Stimulated activated CD8-positive, alpha-beta memory T cell treated with anti-CD3 and anti-CD28 coated beads, Interleukin-12 subunit alpha, Interleukin-12 subunit beta, amount 100 ng/mL, for 4 hours (primary cell): ENCODE data around the gene KCNJ9.
"Not testable (repeated sequence)": the region's sequence is repeated elsewhere in the genome, so short reads cannot be mapped to it uniquely, and the experiment has no call there.

Experiments used
- DNase-seq: peaks from one replicate; pipeline ENCODE4 v3.0.0-alpha.2; 2020; ENCODE audit warnings: low read depth

Gene KCNJ9

DNA sequence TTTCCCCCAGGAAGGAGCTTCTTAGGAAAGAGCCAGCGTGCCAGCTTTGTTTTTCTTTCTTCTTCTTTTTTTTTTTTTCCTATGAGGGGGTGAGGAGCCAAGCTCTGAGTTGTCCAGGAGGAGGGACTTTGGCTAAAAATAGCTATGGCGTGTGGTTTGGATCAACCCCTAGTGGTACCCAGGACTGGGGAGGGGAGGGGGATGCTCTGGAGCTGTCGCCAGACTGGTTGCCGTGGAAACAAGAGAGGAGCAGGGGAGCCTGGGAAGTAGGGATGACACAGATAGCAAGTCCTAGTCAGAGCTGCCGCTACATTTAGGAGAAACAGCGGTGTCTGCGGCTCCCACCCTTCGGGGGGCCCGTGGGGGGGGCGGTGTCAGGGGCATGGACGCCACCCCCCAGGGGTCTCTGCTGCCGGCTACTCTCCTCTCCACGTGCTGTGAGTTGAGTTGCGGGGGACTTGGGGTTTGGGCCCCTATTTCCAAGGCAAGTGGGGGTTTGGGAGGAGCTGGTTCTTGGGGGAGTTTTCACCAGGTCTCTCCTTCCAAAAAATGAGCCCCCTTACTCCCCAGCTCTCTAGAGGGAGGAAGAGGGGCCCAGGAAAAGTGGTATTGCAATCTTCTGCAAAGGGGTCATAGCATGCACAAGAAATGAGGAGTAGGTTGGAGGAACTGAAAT, at the start of gene KCNJ9:
KCNJ9 (plus strand) TSS at position 278 of the 676 bp plus-strand sequence. CDS start 2,493 bp downstream, outside the sequence.
- DNase-seq, result no peak

DNA sequence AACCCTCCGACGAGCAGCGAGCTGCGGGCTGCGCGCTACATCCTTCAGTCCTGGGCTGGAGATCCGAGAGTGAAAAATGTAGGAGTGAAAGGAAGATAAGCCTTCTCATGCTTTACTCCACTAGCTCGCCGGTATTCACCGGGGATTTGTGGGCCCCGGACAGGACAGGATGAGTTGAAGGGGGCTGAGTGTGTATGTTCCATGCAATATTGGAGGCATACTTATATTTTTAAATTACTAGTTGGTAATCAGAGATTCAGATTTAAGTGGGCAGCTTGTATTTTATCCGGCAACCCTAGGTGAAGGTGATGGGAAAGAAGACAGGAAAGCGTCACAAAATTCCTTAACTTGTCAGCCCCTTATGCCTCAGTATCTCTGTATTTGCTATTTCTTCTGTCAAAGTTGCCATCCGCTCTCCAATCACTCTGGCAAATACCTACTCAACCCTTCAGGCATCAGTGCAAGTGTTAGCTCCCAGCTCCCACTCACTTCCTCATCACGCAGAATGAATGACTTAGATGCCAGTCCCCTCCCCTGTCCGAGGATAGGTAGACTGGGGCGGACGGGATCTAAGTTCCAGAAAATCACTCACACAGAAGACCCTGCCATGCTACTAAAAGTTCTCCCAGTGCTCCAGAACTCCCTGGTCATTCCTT, 49.0 kb upstream of the KCNJ9 start:
- DNase-seq, result no peak

DNA sequence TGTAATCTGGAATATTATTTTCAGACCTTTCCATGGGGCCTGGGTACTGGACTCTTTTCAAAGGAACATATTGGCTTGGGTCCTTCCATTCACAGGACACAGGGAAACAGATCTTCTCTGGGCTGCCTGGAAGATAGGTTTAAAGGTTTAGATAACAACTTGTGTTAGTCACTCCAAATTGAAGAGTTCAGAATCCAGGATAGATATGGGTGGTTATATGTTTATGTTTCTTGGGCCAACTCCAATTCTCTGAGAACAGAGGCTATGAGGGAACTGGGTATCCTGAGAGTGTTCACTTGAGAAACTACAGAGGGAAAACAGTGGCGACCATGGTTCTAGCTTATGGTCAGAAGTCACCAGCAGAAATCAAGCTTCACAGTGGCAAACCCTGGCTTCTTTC, 40.9 kb upstream of the KCNJ9 start:
- DNase-seq, result no peak

DNA sequence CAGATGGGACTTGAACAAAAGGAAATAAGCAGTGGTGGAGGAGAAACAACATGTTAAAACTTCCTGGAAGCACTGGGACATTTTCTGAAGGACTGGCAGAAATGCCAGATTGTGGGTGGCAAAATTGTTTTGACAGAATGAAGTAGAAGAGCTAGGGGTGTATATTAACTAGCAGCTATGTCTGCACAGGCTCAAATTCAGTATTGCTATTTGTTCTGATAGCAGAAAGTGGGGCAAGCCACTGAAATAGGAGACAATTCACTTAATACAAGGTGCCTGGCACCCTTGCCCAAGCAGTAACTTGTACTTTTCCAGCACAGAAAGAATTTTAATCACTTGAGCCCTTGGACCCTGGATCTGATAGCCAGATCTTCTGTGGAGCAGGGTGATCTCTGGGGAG, 37.8 kb upstream of the KCNJ9 start:
- no peak for DNase-seq

DNA sequence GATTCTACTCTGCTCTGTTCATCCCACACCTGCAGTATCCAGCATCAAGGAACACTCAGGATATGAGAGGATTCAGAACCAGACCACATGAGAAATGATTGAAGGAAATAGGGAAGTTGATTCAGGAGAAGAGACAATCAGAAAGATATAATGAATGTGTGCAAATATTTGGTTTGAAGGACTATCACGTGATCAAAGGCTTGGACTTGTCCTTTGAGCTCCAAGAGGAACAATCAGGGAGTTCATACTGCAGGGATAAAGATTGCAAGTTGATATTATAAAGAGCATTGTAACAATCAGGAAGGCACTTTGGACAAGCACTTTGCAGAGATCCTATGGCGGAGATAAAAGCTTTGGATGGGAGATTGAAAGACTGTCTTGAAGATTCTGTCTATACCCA, 35.7 kb upstream of the KCNJ9 start:
- no peak for DNase-seq

DNA sequence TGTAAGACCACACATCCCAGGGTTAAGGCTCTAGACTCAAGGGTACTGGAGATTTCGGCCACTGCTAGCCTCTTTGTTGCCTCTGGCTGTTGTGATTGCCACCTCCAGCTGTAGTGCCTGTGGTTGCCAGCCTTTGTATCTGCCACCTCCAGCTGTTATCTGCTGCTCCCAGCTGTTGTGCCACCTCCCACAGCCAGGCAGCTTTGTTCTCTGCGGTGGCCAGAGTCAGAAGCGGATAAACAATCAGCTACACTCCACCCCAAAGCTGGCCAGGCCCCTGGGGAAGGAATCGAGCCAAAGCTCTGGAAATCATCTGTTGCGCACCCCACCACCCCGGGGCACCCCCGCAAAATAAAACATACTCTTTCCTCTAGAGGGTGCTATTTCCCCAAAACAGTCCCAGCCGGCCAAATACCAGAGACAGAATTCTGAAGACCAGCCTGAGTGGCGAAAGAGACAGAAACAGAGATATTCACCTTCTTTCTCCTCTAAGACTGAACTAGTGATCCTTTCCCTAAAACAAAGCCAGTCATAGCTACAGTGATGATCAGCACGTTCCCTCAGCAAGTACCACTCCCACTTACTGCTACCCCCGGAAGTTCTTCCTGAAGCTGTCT, 34.7 kb upstream of the KCNJ9 start:
- DNase-seq, result no peak

DNA sequence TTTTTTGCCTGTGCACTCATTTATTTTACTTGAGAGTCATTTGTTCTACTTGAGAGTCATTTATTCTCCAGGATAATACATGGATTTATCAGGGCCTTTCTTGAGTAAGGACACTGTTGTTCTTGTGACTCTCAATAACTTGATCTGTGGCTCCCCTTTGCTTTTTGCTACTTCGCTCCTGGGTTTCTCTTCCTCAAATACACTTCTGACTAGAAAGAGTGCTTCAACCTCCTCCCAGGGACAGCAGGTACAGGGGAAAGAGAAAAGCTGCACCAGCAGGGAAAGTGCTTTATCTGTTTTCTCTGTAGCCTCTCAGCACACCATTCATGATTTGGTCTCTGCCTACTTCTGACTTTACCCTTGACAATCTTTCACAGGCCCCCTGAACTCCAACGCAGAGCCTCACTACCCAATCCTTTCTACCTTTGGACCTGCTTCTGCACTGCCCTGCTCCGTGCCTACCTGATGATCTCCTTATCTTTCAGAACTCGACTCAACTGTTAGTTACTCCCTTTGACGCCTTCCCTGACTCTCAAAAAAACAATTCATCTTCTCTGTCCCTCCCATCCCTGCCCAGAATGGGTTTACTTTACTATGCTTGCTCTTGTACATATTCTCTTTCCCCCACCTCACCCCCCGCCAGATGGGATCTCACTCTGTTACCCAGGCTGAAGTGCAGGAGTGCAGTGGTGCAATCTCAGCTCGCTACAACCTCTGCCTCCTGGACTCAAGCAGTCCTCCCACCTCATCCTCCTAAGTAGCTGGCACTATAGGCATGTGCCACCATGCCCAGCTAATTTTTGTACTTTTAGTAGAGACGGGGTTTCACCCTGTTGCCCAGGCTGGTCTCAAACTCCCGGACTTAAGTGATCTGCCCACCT, 34.0 kb upstream of the KCNJ9 start:
- DNase-seq, result no peak

DNA sequence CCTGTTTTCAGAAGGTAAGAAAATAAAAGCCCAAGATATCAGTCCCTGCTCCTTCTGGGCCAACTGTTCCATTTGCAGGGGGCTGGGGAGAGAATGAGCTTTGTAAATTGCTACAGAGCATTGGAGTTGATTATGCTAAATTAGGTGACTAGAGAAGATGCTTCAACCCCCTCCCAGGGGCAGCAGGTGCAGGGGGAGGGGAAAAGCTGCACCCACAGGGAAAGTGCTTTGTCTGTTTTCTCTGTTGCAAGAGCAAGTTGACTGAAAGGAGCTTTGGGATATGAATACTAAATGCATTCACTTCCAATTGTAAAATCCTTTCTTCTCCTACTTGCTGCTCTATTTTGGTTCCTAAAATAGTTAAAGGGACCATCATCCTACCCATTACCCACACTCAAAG, 33.0 kb upstream of the KCNJ9 start:
- DNase-seq, result no peak

DNA sequence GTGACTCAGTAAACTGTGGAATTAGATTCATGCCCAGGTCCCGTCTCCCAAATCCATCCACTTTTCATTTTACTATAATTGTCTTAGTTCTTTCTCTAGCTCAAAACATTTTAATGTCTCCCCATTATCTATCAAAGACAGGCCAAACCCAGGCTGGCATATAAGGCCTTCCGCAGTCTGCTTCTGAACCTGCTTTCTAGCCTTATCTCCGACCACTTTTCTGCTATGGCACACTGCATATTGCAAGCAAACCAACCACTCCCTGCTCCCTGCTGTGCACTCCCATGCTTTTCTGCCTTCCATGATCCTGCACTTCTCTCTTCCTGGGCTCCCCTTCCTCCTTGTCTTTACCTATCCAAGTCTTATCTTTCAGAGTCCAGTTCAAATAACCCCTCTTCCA, 32.2 kb upstream of the KCNJ9 start:
- DNase-seq, result no peak

DNA sequence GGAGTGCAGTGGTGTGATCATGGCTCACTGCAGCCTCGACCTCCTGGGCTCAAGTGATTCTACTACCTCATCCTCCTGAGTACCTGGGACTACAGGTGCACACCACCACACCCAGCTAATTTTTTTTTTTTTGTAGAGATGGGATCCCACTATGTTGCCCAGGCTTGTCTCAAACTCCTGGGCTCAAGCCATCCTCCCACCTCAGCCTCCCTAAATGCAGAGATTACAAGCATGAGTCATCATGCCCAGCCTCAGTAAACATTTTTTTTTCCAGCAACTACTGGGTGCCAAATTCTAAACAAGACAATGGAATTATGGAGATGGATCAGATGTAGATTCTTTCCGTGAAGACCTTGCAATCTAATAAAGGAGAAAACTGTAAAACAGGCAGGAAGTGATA, 31.2 kb upstream of the KCNJ9 start:
- DNase-seq, result not testable (repeated sequence)

DNA sequence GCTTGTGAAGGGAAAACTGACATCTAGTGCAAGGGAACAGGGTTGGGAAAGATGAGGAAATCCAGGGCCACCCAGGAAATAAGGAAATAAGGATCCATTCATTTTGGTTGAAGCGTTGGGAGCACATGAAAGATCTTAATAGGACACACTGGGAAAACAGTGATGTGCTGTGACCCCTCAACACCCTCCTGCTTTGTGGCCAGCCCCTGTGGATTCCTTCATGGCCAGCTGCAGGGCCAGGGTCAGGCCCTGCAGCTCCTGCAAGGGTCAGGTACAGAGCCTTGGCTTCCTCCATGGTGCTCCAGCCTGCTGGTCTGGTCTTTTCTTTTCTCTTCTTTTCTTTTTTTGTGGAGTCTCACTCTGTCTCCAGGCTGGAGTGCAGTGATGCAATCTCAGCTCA, 30.7 kb upstream of the KCNJ9 start:
- no peak for DNase-seq

DNA sequence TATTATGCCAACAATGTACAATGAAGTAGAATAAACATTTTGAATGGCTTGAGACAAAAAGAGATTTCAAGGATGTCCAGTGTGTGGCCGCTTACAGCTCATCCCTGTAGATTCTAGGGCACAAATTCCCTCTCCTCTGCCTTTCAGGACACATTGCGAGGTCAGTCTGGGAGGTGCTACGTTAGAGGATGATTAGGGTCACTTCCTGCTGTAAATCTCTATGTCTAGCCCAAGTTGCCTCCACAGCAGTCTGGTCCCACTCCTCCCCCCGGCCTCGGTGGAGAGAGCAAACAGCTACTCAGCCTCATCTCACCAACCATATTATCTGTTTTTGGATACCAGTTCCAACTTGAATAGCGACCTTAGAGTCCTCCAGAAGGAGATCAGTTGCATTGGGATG, 28.4 kb upstream of the KCNJ9 start:
- no peak for DNase-seq

DNA sequence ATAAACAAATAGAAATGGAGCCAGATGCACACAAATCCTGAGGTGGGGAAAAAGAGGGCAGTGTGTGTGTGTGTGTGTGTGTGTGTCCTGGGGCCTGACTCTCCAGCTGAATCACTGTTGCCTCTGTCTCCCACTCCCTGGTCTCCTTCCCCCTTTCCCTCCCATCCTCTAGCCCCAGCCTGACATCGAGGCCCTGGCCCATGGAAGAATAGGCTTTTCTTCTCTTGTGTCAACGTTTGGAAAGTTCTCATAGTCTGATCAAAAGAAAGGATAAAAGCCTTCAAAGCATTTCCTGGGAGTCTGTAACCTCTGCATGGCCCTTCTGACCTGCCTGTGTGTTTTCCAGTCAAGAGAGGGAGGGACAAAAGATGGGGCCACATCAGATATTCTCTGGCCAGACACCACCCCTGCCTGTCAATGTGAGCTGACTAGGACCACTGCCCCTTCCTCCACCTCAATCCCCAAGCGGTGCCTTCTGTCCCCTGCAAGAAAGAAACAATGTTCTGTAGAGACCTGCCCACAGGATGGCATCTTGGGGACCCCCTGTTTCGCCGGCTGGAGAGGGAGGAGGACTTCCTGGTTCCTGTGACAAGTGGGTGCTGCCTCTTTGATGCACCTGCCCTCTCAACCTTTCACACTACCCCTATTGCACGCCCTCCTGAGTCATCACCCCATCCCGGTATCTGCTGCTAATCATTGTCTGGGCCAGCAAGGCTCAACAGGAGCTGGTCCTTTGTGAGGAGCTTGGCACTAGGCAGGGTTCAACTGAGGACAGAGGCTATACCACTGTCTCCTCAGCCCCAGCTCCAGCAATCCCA, 27.6 kb upstream of the KCNJ9 start:
- no peak for DNase-seq

DNA sequence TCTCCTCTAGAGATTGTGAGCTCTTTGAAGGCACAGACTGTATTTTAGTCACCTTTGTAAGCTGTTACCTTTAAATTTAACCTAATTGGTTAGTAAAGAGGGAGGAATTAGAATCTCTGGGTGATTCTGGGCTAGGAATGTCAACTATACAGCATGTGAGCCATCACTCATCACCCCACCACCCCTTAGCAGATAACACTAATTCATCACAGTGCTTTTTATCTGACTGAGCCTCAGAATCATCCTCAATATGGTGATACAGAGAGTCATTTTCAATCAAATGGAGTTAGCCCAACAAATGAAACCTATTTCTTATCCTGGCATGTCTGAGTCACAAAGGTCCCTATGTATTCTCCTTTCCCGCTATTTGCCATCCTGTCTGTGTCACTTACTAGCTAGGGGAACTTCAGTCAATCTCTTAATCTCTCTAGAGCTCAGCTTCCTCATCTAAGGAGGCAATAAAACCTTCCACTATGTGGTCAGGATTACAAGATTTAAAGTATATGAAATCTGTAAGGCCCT, 24.6 kb upstream of the KCNJ9 start:
- DNase-seq, result no peak

DNA sequence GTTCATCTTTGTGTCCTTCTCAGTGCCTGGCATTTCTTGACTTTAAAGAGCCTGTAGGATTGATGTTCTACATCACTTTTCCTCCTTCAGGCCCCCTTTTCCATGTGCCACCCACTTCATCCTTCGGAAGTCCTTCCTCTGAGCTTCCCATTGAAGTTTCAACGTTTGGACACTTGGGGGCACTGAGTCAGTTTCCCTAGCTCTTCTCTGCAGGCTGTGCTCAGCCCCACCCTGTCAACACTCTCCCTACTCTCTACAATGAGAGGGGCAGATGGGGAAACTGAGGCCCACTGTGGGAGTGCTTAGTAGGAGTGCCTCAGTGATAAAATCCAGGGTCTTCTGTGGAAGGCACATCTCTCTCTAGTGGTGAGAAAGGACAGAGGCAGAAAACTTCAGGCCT, 23.3 kb upstream of the KCNJ9 start:
- no peak for DNase-seq

DNA sequence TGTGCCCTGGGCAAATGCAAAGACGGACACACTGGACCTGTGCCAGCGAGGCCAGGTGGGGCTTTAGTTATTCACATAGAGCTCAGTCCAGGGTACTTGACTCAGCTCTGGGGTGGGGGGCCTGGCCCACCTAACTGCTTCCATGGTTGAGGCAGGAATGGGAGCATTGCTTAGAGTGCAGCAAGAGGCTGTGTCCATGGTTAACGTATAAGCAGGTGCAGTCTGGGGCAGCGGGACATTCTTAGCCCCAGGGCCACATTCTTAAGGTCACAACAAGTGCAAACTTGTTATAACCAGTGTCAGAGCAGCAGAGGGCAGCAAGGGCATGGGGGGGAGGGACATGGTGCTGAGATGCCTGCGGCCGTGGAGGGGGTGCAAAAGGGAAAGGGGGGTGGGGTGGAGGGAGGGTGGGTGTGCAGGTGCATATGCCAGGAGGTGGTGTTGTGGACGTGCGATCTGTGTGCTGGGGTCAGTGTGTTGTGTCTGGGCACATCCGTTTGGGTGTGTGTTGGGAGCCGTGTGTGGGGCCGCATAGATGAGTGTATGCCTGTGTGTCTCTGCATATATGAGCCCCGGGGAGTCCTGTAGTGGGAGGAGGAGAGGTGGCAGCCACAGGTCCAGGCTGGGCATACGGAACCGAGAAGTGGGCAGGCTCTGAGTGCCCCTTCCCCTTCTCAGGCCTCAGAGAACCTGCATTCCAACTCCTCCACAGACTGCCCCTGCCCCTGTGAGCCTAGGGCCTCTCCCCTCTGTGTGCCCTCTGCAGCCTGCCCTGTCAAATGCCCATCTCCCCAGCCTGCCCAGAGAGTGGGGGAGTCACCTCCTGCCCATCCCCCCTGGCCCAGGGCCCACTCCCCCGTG, 19.7 kb upstream of the KCNJ9 start:
- no peak for DNase-seq

DNA sequence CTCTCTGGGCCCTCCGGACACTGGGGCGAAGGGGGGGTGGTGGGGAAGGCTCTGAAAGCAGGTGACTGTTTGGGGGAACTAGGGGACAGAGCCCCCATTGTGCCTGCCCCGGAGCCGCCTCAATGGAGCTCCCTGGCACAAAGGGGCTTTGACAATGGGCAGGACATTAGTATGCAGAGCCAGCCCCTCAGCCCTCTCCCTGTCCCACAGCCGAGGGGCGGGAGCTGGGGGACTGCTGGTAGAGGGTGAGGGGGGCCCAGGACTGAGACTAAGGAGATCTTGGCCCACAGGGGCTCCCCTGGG, 19.2 kb upstream of the KCNJ9 start:
- DNase-seq, result no peak

DNA sequence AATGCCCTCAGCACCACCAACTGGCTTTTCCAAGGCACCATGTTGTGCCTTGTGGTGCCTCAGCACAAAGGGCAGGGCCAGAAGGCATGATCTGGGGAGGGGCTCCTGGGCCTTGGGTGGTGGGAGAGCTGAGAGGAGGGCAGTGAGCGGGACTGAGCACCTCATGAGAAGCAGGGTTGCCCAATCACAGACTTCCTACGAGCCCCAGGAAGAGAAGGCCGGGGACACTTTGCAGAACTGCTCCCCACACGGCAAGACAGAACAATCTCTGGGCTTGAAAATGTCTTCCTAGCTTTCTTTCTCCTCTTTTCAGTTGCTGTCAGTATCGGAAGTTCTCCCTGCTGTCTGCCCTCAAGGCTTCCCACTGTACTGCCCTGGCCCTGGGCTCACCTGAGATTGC, 18.2 kb upstream of the KCNJ9 start:
- no peak for DNase-seq

DNA sequence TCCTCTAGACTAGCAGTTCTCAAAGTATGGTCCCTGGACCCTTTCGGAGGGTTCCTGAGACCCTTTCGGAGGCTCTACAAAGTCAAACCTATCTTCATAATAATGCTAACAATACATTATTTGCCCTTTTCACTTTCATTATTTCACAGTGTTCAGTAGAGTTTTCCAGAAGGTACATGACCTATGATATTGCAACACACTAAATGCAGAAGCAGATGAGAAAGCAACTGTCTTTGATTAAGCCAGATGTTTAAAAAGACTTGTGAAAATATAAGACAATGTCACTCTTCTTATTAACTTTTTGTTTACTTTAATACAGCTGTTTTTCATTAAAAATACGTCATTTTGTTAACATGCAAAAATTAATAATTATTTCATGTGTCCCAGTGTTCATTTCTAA, 17.2 kb upstream of the KCNJ9 start:
- DNase-seq, result no peak

DNA sequence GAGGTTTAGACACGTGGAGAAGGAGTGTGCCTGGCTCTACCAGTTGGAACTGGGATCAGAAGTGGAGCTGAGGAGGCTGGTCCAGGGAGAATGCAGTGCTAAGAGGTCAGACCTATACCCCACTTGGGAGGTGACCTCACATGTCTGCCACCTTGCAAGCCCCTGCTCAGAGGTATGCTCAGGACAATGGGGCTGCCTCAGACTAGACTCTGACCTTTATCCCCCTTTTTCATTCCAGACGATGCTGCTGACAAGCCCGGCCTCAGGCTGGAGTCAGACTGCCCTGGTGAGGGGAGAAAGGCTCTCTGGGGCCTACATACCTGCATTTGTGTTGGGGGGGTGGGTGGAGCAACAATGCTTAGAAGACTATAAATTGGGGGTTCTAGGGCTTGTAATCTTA, 16.6 kb upstream of the KCNJ9 start:
- no peak for DNase-seq
